ENCODE measurements around the gene GPC2. TPM values are rescaled to one million over a fixed set of nuclear protein-coding genes. Genes with fewer than 3 reads are reported as not detected.

GPC2 gene
- total RNA-seq, 3 donors from 2014 or later: 3.4 to 6.2 (median 5.1) TPM

GRCh38 chr7:100122568-100122967, 54.6 kb downstream of the GPC2 start:
- H3K9me3 ChIP-seq: no peaks in the 10 kb centered on the region
- no peaks in the 10 kb centered on the region for H3K36me3 ChIP-seq (ENCODE audit: low read depth)
- peaks cover 42% of the 10 kb centered on the region for H3K4me1 ChIP-seq (ENCODE audit: low read depth)
- no peak overlapping the region for H3K4me3 ChIP-seq
- no peak for TF ChIP-seq CTCF (IDR thresholded peaks at IDR 0.05)
- no peak for DNase-seq
- no peak for ATAC-seq
- intact Hi-C loops (cut with DNase I, micrococcal nuclease): no loop called here

GRCh38 chr7:100122067-100122466, 55.1 kb downstream of the GPC2 start:
- TF ChIP-seq CTCF (IDR thresholded peaks at IDR 0.05): no peak
- no peak overlapping the region for H3K4me3 ChIP-seq
- peaks cover 42% of the 10 kb centered on the region for H3K4me1 ChIP-seq (ENCODE audit: low read depth)
- no peaks in the 10 kb centered on the region for H3K9me3 ChIP-seq
- peak in 1 of 3 donors; percentile 57 for DNase-seq
- H3K36me3 ChIP-seq (ENCODE audit: low read depth): no peaks in the 10 kb centered on the region
- intact Hi-C loops (cut with DNase I, micrococcal nuclease): no loop called here
- ATAC-seq: no peak

GRCh38 chr7:100120733-100121036, 56.5 kb downstream of the GPC2 start:
- H3K9me3 ChIP-seq: no peaks in the 10 kb centered on the region
- TF ChIP-seq CTCF (IDR thresholded peaks at IDR 0.05): no peak
- no peak overlapping the region for H3K4me3 ChIP-seq
- ATAC-seq (no peak), DNase-seq (no peak)
- no peaks in the 10 kb centered on the region for H3K36me3 ChIP-seq (ENCODE audit: low read depth)
- intact Hi-C loops (cut with DNase I, micrococcal nuclease): no loop called here
- peaks cover 36% of the 10 kb centered on the region for H3K4me1 ChIP-seq (ENCODE audit: low read depth)

GRCh38 chr7:100119970-100120732, 57.0 kb downstream of the GPC2 start:
- intact Hi-C loops (cut with DNase I, micrococcal nuclease): no loop called here
- TF ChIP-seq CTCF (IDR thresholded peaks at IDR 0.05): no peak

More at GRCh38 chr7:100119970-100120732, 57.0 kb downstream of the GPC2 start:
- ATAC-seq: peak; percentile 28
- Histone ChIP-seq H3K4me1 (ENCODE audit: low read depth) (peaks cover 31% of the 10 kb centered on the region), H3K36me3 (ENCODE audit: low read depth) (no peaks in the 10 kb centered on the region), H3K9me3 (no peaks in the 10 kb centered on the region), H3K4me3 (peak overlapping the region; percentile 54)
- DNase-seq: peak; percentile 62 to 71 (median 65)

Small RNAs within 50 kb of the gene (microRNA-seq; reads per million reads assigned to microRNA genes)
- not detected for gene MIR4658

Other genes starting within 250 kb of the GPC2 start
- not detected for gene GJC3, start 247.8 kb downstream of the GPC2 start, total RNA-seq
- 1 to 10 TPM; 3.8 to 7.9 (median 6.0) TPM for gene AZGP1, start 201.3 kb downstream of the GPC2 start, total RNA-seq
- gene ZKSCAN1, start 161.8 kb downstream of the GPC2 start, total RNA-seq: 100 to 1,000 TPM; 105 to 153 (median 129) TPM
- gene ZSCAN21, start 127.6 kb downstream of the GPC2 start, total RNA-seq: 10 to 100 TPM in 1 of 3 donors, 1 to 10 TPM in 2; 6.9 to 13.9 (median 7.7) TPM
- 10 to 100 TPM; 32.6 to 46.1 (median 35.8) TPM for gene ZNF3, start 95.7 kb downstream of the GPC2 start, total RNA-seq
- gene COPS6, start 88.4 kb downstream of the GPC2 start, total RNA-seq: 10 to 100 TPM; 61.8 to 98.5 (median 76.1) TPM
- 10 to 100 TPM; 62.7 to 92.2 (median 65.5) TPM for gene MCM7, start 76.0 kb downstream of the GPC2 start, total RNA-seq
- gene AP4M1, start 75.7 kb downstream of the GPC2 start, total RNA-seq: 10 to 100 TPM; 18.0 to 30.9 (median 23.9) TPM
- gene TAF6, start 58.0 kb downstream of the GPC2 start, total RNA-seq: 10 to 100 TPM; 31.6 to 62.5 (median 34.2) TPM
- 10 to 100 TPM in 1 of 3 donors, 1 to 10 TPM in 2; 7.8 to 19.4 (median 8.6) TPM for gene CNPY4, start 57.7 kb downstream of the GPC2 start, total RNA-seq
- gene MBLAC1, start 50.4 kb downstream of the GPC2 start, total RNA-seq: 1 to 10 TPM; 2.5 to 4.9 (median 3.2) TPM
- gene LAMTOR4, start 28.5 kb downstream of the GPC2 start, total RNA-seq: 100 to 1,000 TPM; 135 to 221 (median 187) TPM
- 10 to 100 TPM; 36.7 to 78.9 (median 49.0) TPM for gene TRAPPC14, start 18.7 kb downstream of the GPC2 start, total RNA-seq
- 1 to 10 TPM; 5.4 to 8.0 (median 6.1) TPM for gene GAL3ST4, start 8.8 kb downstream of the GPC2 start, total RNA-seq
- gene STAG3, start 537 bp upstream of the GPC2 start, total RNA-seq: 1 to 10 TPM; 2.4 to 6.4 (median 2.8) TPM
- gene PVRIG, start 42.6 kb upstream of the GPC2 start, total RNA-seq: 1 to 10 TPM in 1 of 3 donors, under 1 TPM in 1, not detected in 1; 0.76 to 1.4 TPM
- gene SPDYE3, start 130.3 kb upstream of the GPC2 start, total RNA-seq: not detected
- 10 to 100 TPM; 36.4 to 95.3 (median 54.3) TPM for gene PILRB, start 180.7 kb upstream of the GPC2 start, total RNA-seq
- gene PILRA, start 196.1 kb upstream of the GPC2 start, total RNA-seq: 10 to 100 TPM in 1 of 3 donors, 1 to 10 TPM in 2; 4.2 to 15.9 (median 7.8) TPM

Data from mucosa of descending colon (tissue), 3 donors.